Activated CD4-positive, alpha-beta T cell treated with anti-CD3 and anti-CD28 coated beads, Interleukin-2, amount 50 U/mL, for 16 hours (primary cell): ENCODE data around the gene LIPG.

Source experiments
- DNase-seq: peaks from one replicate; pipeline ENCODE4 v3.0.0-alpha.2; 2020

Gene LIPG

DNA sequence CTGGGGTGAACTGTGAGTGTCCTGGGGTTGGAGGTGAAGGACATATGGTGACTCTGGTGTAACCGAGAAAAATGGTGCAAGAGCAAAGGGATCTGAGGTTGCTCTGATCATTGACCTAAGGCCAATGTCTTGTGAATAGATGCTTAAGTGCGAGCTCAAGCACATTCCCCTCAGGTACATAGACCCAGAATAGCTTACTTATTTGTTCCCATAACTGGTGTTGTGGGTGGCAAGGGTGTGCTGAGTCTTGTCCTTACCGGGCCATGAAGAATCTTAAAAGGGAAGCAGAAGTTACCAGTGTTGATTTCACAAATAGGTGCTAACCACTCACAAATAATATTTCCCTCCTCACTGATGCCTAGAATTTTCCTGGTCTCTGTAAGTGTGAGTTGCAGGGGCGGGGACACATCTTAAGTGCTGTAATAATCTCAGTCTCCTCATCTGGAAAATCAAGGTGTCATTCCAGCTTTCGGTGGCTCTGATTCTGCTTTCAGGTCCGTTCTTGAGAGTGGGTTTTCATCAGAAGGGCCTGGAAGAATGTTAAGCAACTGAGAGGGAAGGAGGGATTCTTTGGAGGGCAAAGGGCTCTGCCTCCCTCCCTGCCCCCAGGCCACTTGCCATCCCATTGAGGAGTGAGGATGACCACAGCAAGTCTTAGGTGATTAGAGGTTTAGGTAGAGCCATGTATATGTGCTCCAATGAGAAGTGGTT is 54.9 kb downstream of the LIPG start:
- no peak for DNase-seq

DNA sequence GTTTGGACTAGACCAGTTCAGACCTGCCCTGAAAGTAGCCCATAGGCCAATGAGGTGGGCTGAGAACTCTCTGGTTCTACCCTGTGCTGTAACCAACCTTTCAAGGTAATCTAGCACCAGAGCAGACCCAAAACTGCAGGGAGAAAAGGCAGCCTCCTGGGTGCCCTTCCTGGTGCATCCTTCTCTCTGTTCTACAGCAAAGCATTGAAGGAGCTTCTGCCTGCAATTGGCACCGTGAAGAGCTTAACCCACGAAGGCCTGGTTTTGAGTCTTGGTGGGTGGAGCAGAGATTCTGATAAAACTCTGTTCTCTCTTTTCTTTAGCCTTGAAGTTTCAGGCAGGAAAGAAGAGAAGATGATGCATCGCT is 55.5 kb downstream of the LIPG start:
- DNase-seq = no peak

DNA sequence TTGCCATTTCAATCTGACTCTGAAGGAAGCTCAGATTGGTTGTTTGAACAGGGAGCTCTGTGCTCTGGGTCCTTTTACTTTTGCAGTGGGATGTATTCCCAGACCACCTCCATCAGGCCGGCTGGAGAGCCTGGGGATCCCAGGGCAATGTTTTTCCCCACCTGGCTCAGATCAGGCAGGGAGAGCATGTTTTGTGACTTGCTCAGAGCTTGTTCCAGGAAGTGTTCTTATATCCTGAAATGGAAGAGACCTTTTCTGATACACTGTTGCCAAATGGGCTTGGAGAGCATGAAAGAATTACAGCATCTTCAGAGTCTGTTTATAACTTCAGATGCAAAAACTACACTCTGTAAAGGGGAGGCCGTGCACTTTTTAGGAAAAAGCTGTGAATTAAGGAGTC is 56.0 kb downstream of the LIPG start:
- DNase-seq = no peak

DNA sequence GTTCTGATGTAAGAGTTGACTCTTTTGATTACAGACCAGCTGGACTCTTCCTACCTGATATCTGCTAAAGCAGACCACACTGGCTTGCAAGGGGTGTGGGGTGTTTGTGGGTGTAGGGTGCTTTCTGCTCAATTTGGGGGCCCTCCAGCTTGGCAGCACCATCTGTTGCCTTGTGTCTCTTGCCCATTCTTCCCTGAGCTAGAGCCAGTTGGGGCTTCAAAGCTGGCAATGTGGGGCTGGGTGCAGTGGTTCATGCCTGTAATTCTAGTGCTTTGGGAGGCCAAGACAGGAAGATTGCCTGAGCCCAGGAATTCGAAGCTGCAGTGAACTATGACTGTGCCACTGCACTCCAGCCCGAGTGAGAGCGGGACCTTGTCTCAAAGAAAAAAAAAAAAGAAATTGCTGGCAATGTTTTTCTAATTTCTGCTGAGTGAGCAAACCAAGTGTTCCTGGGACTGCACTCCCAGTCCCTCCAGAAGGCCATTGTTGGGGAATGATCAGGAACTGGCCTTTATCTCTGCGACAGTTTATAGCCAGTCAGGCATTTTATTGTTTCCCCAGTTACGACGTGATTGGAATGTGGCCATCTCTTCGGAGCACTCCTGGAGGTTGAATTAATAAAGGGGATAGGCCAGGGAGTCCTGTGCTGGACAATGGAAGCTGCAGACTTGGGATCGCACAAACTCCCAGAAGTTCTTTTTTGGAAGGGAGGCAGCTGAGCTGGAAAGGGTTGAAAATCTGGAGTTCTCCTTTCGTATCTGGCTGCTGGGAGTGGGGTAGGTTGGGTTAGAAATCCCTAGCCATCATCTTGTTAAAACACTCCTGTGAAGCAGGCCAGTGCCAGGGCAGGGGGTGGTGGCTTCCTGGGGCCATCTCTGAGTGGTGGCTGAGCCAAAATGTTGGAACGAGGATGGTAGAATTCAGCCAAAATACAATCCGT is 57.2 kb downstream of the LIPG start:
- no peak for DNase-seq

DNA sequence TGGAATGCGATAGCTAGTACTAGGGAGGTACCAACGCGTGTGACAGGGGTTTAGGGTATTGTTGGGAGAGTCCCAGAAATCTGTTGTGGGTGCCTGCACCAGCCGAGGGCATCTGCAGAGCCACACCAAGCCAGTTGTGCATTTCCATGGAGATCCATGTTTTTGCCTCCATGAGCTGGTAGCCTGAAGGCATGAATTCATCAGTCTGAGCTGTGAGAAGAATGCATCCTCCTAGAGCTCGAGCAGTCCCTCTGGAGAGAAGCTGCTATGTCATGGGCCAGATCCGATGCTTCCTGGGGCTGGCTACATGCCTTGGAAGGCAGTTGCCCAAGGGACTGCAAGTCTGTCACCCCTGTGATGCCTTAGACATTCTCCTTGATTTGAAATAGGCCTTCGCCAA is 57.9 kb downstream of the LIPG start:
- no peak for DNase-seq

DNA sequence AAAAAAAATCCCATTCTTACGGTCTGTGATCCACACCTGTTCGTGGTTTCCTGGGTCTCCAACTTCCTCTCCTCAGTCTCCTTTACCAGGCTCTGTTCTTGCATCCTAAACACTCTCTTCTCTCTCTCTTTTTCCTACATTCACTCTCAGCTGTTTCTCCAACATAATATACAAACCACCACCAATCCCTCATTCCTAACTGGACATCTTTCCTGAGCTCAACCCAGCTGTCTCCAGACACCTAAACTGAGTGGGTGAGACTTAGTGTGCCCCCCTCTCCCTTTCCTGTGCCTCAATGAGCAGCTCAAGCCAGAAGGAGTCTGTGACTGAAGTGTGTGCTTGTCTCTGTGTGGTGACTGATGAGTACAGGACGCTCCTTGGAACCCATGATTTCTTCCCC is 59.4 kb downstream of the LIPG start:
- DNase-seq = no peak

DNA sequence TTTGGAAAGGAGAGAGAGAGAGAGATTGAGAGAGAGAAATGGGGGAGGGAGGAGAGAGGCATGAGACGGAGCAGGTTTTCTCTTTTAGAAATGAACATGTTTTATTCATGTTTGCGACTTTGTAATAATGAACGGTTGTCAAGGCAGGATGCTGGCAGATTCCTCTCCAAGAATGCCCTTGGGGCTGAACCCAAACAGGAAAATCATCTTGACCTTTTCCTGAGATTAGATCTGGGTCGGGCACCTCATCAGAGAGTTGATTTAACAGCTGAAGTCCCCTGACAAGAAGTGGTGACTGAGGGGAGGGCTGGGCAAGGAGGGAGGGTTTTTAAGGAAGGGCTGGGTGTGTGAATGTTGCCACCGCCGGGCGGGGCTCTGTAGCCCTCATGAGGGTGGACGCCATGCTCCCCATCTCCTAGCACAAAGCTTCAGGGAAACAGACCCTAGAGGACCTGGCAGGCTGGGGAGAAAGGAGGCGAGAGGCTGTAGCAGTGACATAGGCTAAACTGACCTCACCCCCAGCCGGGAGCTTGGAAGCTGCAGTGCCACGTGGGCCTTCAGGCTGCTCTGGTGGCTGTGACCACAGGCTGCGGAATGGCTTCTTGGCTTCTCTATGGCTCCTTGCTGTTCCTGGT is 60.0 kb downstream of the LIPG start:
- DNase-seq = no peak

DNA sequence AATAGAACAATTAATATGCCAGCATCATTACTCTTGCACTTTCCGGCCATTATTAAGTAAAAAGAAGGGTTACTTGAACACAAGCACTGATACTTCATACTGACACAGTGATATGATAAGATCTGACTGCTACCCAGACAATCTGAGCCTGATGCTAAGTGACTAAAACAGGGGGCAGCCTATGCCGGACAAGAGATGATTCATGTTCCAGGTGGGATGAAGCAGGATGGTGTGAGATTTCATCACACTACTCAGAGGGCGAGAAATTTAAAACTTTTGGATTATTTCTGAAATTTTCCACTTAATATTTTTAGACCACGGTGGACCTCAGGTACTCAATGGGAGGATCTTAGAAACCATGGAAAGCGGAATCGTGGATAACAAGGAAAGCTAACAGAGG is 61.7 kb downstream of the LIPG start:
- no peak for DNase-seq

DNA sequence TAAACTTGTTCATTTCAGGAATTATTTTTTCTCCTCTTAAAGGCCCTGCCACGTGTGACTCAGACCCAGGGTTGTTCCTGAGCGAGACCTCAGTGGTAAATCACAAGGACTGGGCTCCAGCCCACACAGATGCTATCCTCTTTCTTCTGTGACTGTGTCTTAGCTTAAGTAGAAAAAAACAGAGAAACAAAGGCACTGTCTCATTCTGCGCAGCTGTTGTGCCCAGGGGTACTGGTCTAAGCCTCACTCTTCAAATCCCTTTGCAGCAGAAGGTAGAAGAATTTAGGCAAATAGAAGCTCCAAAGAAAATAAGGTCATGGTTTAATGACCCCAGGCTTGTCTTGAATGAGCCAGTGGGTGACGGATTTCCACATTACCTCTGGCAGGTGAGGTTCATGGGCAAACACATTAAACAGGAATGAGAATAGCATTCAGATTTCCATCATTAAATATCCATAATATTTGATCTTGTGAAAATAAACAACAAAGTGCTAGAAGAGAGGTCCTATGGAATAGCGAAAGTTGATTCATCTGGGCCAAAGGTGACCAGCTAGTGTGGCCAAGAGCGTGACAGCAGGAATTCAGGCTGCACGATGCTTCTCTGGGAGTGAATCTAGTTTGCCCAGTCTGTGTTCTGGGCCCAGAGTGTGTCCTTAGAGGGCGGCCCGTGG is 63.3 kb downstream of the LIPG start:
- no peak for DNase-seq

DNA sequence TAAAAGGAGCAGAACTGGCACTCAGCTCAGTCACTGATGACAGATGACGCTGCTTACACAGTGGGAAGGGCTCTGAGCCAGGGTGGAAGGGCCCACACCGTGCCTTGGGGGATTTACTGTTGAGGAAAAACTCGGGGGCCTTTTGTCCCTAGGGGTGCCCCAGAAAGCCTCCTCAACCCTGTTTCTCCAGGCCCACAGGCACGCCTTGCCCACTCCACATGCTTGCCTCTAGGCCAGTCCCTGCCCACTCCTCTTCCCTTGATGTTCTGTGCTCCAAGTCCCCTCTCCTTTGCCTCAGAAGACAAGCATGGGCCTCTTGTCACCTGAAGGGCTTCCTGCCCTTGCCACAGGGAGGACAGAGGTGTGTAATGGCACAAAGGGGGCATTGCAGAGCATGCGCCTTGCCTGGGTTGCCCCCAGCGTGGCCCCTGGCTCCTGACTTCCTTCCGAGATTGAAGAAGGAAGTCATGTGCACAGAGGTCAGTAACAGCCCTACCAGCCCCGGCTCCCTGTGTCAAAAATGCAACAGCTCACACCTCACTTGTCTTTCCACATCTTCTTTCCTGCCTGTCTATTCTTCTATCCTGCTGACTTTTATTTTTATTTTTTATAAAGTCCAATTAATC is 65.1 kb downstream of the LIPG start:
- DNase-seq = no peak

DNA sequence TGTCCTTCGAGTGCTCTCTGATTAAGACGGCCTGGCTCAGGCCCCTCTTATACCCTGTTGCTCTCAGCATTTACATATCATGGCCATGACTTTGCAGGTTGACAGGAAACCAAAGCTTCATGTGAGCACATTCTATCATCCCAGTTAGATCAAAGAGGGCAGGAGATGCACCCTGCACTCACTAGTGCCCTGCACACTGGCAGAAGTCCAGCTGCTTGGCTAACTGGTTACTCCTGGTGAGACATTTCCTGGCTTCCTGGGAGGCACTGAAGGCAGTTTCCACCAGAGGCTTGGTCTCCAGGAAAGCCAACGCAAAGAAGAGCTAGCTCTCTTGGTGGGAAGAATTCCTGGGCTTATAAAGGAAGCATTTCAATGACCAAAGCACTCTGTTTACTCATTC is 66.3 kb downstream of the LIPG start:
- no peak for DNase-seq

DNA sequence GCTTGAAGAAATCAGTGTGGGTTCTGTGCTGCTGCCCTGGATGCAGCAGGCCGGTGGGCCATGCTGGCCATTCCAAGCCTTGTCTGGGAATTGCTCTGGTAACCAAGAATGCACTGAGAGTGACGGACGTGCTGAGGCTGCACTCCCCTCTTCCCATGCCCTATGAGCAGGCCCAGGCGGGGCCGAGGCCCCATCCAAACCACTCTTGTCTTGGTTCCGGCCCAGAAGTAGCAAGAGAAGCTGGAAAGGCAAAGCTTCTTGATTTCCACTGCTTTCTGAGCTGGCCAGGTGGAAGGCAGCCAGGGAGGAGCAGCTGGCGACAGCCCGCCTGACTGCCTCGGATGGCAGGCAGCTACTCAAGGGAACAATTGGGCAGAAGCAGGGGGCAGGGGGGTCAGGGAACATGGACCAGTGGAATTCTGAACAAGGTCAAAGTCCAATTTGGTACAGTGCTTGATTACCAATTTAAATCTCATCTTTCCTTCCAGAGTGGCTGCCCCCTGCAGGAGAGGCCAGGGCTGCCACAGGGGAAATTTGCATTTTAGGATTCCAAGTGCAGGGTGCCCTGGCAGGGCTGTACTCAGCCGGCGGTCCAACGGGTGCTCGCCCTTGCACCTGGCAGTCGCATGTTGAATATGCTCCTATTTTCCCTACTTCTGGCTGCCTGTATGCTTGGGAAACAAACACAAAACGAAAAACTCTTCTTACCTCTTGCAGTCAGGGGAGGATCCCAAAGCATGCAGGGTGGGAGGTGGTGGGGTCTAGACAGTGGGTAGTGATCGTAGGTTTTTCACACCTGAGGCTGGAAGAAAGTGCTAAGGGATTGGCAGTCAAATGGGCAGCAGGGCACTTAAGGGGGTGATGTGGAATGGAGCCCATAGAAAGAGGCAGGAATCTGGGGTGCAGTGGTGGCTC is 67.3 kb downstream of the LIPG start:
- DNase-seq = no peak

DNA sequence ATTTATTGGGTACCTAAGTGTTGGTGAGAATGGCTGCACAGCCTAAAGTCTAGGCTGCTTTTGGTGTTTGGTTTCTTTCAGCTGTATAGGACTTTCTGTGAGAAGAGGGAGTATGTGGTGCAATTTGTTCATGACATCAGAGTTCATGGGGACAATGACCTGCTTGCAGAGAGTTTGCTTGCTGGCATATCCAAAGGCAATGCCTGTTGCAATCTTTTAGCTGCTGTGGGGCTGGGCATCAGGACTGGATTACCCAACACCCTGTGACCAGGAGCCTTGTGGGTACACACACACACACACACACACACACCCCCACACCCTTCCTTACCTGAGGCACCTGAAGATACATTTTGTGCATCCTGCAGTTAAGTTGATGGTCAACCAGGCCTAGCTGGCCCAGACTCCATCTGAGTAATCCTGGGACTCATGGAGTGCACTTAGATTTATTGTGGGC is 68.4 kb downstream of the LIPG start:
- DNase-seq = no peak

DNA sequence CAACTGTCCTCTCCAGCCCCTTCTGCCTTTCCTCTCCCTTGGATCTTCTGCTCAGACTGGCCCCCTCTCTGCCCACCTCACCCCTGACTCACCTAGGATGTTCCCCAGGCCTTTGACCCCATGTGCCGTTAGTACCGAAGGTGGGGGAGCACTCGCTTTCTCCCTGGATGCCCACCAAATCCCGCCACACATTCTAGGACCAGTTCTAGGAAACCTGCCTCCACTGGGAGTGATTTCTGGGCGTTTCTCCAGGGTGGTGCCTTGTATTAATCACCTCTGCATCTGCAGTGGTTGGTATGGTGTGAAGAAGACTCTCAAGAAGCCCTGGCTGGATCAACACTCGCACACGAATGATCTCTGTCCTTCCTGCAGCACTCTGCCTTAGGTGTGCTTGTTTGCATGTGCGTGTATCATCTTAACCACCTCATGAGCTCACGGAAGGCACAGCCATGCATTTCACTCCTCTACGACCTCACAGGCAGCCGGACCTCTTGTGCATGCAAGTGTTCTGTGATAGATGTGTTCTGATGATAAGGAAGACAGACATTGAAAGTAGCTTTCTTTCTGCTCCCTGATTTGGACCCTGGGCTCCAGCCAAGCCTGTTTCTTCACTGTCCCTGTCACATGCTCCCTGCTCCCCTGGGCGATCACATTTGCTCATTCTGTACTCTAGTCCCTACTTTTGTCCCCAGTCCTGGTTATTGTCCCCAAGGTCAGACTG is 69.4 kb downstream of the LIPG start:
- DNase-seq = no peak

DNA sequence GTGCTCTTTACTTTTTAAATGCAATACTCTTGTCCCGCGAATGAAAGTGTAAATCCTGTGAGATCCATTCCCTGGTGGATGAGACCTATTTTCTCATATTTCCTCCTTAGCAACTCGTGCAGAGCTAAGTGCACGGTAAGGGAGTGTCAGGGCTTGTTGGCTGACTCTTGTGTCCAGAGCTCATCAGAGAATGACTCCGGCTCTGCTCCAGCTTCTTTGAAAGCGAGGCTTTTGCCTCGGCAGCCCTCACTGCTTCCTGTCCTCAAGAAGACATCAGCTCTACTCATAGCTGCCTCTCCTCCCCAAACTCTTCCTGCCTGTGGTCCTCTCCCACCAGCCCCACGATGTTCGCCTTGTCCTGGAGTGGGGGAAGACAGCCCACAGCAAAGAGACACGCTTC is 70.7 kb downstream of the LIPG start:
- no peak for DNase-seq

DNA sequence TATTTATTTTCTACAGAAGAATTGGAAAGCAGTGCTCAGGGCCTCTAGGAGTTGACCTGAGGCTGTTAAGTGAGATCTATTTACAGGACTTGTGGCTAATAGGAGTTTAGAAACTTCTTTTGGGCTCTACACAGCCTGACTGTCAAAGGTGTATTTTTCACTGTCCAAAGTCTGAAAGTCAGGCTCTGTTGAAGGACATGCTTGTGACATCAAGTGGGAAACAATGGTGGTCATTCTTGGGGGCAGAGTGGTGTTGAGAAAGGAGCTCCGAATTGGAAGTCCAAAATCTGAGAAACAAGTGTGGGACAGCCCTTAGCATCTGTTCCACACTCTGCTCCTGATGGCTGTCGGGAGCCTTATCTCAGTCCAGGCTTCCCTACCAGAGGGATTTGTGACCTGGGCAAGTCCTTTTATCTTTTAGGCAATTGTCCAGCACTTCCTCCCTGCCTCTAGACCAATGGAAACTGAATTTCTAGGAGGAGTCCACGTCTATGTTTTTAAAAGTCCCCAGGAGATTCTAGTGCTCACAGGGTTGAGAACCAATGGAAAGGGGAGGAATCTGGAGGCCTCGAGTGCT is 76.4 kb downstream of the LIPG start:
- no peak for DNase-seq

DNA sequence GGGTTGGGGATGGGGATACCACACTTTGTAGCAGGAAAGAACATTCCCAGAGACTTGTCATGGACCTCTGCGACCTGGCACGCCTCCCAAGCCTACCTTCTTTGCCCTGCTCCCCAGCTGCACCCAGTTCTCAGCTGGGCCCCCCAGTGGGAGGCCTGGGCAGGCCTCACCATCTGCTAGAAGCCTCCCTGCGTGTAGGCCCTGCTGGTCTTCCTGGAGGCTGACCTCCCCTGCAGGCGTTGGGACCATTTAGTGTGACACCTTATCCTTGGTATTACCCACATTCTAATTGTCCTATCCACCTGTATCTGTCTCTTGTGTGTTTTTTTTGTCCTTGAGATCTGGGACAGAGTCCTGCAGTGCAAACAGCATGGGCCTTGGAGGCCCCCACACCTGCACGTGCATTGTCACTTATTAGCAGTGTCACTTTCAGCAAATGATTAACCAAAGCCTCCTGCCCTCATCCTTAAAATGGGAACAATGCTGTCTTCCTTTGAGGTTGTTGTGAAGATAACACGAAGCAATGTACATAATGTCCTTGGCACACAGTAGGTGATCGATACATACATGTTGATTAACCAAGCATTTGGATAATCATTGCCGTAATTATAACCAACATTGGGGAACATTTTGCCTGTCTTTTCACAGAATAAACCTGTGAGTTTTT is 77.2 kb downstream of the LIPG start:
- no peak for DNase-seq

DNA sequence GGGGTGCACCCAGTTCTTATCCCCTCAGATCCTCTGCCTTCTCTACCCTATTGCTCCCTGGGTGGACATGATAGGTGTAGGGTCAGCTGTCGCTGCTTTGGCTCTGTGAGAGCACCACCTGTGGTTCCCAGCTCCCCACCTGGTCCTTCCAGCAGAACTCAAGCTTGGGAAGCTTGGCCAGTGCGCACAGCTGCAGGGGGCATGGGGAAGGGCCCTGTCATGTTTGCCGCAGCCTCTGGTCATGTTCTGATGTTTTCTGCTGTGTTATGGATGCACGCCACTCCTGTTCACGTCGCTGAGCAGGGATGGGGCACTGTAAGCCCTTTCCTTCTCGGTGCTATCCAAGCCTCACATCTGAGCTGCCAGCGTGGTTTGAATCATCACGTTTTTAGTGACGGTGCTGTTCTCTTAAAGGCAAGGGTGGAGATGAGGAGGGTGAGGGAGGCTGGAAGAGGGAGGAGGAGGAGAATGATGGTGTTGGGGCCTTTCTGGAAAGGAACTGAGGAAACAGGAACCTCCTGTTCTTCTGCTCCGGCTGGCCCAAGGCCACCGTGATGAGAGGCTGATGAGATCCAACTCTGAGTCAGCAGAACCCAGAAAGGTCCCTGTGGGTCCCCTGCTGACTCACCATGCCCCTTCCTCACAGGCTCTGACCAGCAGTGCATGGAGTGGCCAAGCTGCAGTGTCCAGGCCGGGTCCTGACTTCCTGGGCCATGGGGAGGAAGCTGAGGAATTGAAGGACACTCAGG is 78.0 kb downstream of the LIPG start:
- DNase-seq = no peak

DNA sequence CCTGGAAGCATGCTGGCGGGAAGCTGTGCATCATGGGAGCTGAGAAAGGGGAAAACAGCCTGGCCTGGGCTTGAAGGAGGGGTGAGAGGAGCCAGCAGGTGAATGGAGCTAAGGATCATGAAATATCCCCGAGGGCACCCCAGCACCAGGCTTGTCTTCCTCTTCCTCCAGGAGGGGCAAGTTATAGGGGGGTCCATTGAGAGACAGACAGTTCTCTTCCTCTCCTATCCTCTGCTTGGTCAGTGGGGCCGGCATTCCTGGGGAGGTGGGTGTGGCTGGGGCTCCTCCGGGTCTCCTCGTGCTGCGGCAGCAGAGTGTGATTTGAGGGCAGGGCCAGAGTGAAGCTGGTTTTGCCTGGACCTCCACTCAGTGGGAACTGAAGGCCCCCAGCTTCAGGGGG is 78.9 kb downstream of the LIPG start:
- no peak for DNase-seq
